ENCODE measurements around the gene FAN1. TPM values are rescaled to one million over a fixed set of nuclear protein-coding genes. Genes with fewer than 3 reads are reported as not detected.
A peak's percentile ranks its signal among the peaks of the same experiment; 100 is the strongest.

Gene FAN1
- total and polyA plus RNA-seq, 2 of the 13 experiments (the other 11 are each of a cell fraction or from before 2014, with no cell fraction given): 10.8 to 20.1 TPM

DNA sequence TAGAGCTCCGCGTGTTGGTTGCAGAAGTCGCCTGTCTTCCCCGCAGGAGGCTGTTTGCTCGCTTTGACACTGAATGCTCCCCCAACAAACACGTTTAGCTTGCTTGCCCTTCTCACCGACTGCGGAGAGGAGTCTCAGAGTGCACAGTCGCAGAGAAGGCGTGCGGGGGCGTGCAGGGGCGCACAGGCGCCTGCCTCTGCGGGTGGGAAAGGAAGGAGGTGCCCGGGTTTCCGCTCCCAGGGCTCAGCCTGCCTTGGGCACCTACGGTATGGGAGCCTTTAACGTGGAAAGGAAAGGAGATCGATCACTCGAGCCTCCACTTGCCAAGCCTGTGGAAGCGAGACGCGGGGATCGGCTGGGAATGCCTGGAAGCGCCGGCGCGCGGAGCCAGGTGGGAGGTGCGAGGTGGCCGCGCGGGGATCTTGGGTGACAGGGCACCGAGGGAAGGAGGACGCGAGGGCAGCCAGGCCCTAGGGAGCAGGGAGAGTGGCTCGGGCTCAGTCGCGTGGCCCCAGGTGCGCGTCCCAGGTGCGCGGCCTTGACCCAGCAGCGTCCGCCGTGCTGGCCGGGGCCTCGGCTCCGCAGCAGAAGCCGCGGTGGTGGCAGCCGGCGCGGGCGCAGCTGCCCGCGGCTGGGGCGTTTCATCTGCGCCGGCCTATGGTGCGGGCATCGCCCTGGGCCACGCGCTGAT, at the start of gene FAN1 (continued):
- TF ChIP-seq, protein P1, sequence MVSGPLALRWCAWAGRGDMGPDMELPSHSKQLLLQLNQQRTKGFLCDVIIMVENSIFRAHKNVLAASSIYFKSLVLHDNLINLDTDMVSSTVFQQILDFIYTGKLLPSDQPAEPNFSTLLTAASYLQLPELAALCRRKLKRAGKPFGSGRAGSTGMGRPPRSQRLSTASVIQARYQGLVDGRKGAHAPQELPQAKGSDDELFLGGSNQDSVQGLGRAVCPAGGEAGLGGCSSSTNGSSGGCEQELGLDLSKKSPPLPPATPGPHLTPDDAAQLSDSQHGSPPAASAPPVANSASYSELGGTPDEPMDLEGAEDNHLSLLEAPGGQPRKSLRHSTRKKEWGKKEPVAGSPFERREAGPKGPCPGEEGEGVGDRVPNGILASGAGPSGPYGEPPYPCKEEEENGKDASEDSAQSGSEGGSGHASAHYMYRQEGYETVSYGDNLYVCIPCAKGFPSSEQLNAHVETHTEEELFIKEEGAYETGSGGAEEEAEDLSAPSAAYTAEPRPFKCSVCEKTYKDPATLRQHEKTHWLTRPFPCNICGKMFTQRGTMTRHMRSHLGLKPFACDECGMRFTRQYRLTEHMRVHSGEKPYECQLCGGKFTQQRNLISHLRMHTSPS (CRISPR knock-in tag; IDR thresholded peaks at IDR 0.05; ENCODE audit: low read depth): 0 out of 2 replicates have a peak, but pooled peaks have one; percentile 72
- 0 out of 2 replicates have a peak, but pooled peaks have one; percentile 76 for TF ChIP-seq ZBTB42 (CRISPR knock-in tag; IDR thresholded peaks at IDR 0.05)
- TF ChIP-seq TEAD3 (CRISPR knock-in tag; optimal IDR thresholded peaks at IDR 0.05; ENCODE audit: borderline replicate concordance): peak; percentile 86
- TF ChIP-seq, protein P2, sequence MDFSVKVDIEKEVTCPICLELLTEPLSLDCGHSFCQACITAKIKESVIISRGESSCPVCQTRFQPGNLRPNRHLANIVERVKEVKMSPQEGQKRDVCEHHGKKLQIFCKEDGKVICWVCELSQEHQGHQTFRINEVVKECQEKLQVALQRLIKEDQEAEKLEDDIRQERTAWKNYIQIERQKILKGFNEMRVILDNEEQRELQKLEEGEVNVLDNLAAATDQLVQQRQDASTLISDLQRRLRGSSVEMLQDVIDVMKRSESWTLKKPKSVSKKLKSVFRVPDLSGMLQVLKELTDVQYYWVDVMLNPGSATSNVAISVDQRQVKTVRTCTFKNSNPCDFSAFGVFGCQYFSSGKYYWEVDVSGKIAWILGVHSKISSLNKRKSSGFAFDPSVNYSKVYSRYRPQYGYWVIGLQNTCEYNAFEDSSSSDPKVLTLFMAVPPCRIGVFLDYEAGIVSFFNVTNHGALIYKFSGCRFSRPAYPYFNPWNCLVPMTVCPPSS (IDR thresholded peaks at IDR 0.05): no peak
- no peak for TF ChIP-seq CENPX (CRISPR knock-in tag; IDR thresholded peaks at IDR 0.05)
- TF ChIP-seq ASH2L (IDR thresholded peaks at IDR 0.05; ENCODE audit: insufficient read length, low read depth, low read length): peak; percentile 97
- TF ChIP-seq, protein P3, sequence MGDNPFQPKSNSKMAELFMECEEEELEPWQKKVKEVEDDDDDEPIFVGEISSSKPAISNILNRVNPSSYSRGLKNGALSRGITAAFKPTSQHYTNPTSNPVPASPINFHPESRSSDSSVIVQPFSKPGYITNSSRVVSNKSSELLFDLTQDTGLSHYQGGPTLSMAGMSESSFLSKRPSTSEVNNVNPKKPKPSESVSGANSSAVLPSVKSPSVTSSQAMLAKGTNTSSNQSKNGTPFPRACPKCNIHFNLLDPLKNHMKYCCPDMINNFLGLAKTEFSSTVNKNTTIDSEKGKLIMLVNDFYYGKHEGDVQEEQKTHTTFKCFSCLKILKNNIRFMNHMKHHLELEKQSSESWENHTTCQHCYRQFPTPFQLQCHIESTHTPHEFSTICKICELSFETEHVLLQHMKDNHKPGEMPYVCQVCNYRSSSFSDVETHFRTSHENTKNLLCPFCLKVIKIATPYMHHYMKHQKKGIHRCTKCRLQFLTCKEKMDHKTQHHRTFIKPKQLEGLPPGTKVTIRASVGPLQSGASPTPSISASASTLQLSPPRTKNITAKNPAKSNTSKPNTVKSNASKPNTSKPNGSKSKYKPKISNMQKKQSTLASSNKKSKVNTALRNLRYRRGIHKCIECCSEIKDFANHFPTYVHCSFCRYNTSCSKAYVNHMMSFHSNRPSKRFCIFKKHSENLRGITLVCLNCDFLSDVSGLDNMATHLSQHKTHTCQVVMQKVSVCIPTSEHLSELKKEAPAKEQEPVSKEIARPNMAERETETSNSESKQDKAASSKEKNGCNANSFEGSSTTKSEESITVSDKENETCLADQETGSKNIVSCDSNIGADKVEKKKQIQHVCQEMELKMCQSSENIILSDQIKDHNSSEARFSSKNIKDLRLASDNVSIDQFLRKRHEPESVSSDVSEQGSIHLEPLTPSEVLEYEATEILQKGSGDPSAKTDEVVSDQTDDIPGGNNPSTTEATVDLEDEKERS (CRISPR knock-in tag; IDR thresholded peaks at IDR 0.05): peak; percentile 47; the same call in 1 of the 2 replicates
- TF ChIP-seq, protein P4, sequence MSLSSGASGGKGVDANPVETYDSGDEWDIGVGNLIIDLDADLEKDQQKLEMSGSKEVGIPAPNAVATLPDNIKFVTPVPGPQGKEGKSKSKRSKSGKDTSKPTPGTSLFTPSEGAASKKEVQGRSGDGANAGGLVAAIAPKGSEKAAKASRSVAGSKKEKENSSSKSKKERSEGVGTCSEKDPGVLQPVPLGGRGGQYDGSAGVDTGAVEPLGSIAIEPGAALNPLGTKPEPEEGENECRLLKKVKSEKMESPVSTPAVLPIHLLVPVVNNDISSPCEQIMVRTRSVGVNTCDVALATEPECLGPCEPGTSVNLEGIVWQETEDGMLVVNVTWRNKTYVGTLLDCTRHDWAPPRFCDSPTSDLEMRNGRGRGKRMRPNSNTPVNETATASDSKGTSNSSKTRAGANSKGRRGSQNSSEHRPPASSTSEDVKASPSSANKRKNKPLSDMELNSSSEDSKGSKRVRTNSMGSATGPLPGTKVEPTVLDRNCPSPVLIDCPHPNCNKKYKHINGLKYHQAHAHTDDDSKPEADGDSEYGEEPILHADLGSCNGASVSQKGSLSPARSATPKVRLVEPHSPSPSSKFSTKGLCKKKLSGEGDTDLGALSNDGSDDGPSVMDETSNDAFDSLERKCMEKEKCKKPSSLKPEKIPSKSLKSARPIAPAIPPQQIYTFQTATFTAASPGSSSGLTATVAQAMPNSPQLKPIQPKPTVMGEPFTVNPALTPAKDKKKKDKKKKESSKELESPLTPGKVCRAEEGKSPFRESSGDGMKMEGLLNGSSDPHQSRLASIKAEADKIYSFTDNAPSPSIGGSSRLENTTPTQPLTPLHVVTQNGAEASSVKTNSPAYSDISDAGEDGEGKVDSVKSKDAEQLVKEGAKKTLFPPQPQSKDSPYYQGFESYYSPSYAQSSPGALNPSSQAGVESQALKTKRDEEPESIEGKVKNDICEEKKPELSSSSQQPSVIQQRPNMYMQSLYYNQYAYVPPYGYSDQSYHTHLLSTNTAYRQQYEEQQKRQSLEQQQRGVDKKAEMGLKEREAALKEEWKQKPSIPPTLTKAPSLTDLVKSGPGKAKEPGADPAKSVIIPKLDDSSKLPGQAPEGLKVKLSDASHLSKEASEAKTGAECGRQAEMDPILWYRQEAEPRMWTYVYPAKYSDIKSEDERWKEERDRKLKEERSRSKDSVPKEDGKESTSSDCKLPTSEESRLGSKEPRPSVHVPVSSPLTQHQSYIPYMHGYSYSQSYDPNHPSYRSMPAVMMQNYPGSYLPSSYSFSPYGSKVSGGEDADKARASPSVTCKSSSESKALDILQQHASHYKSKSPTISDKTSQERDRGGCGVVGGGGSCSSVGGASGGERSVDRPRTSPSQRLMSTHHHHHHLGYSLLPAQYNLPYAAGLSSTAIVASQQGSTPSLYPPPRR (CRISPR knock-in tag; IDR thresholded peaks at IDR 0.05; ENCODE audit: borderline replicate concordance): peak; percentile 80
- no peak for TF ChIP-seq ZNF720 (CRISPR knock-in tag; IDR thresholded peaks at IDR 0.05)
- TF ChIP-seq, protein P5, sequence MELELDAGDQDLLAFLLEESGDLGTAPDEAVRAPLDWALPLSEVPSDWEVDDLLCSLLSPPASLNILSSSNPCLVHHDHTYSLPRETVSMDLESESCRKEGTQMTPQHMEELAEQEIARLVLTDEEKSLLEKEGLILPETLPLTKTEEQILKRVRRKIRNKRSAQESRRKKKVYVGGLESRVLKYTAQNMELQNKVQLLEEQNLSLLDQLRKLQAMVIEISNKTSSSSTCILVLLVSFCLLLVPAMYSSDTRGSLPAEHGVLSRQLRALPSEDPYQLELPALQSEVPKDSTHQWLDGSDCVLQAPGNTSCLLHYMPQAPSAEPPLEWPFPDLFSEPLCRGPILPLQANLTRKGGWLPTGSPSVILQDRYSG (CRISPR knock-in tag; IDR thresholded peaks at IDR 0.05): peak; percentile 72; the same call in 1 of the 2 replicates
